HCT116 (cell line): Measurements from ENCODE around the gene PHF14. TPM values are rescaled to one million over a fixed set of nuclear protein-coding genes. Genes with fewer than 3 reads are reported as not detected.

Experiments
- ATAC-seq: fragments of 200-7000 bp; cut with Tn5 transposase; 2 replicates; pipeline ENCODE4 v1.9.1; 2020; ENCODE audit warnings: mild to moderate bottlenecking, moderate library complexity
- BruUV-seq: library from RNA; stranded (reverse); fragments of 400-500 nt; replicated peaks from 2 replicates; lab custom pipeline; 2021; lab: Mats Ljungman, UMichigan
- CTCF ChIA-PET: fragments of 300-600 bp; sonication (Branson Sonifier 250); formaldehyde crosslinking; loops from one replicate; lab custom pipeline; 2021; ENCODE audit warnings: antibody characterized with exemption; lab: Charles Lee
- POLR2A ChIA-PET: fragments of 300-600, 350-600 bp; sonication (Branson Sonifier 250); formaldehyde crosslinking; loops from one replicate; lab custom pipeline; 2021; ENCODE audit warnings: antibody characterized with exemption; lab: Charles Lee
- RAD21 ChIA-PET, 2 experiments: fragments of 300-600 bp; sonication (Branson Sonifier 250); formaldehyde crosslinking; loops; one replicate each; lab custom pipeline; 2023; ENCODE audit warnings: low total read pairs in 2 of 2; ENCODE audit not compliant: uncharacterized antibody in 2 of 2, unreplicated experiment in 2 of 2, low non-redundant PET in 1 of 2; lab: Charles Lee
- DNase-seq: peaks from one replicate; pipeline ENCODE4 v3.0.0-alpha.2; 2010; ENCODE audit warnings: low read depth, low spot score
- H2AFZ ChIP-seq: fragments of 200-600 bp; shearing (Covaris generic), sonication (generic); 2 replicates; pipeline ENCODE4 v1.6.1; 2017; ENCODE audit warnings: low read depth, mixed run types, mixed read lengths, antibody characterized with exemption, low read length; ENCODE audit not compliant: poor library complexity, severe bottlenecking
- H3K27ac ChIP-seq: 2 replicates; pipeline ENCODE4 v1.5.1; 2012; ENCODE audit warnings: low read depth, low read length
- H3K27me3 ChIP-seq: fragments of 200-600 bp; sonication (generic); 2 replicates; pipeline ENCODE4 v1.6.1; 2016; ENCODE audit warnings: mixed run types, low read length, mixed read lengths; ENCODE audit not compliant: insufficient read depth
- H3K36me3 ChIP-seq, 2 experiments: fragments of 200-500 bp in 1 of 2; fragments of 200-600 bp in 1 of 2; sonication (Bioruptor generic) in 1 of 2; sonication (generic) in 1 of 2; 2 replicates each; pipeline versions ENCODE4 v1.5.1 to v1.6.1; 2014 to 2016; ENCODE audit warnings: low read length in 2 of 2, inconsistent platforms in 1 of 2, mixed read lengths in 1 of 2, mixed run types in 1 of 2; ENCODE audit not compliant: insufficient read depth in 2 of 2, control insufficient read depth in 1 of 2
- H3K4me1 ChIP-seq, 2 experiments: fragments of 200-600 bp in 1 of 2; sonication (generic) in 1 of 2; 2 replicates each; pipeline versions ENCODE4 v1.5.1 to v1.6.1; 2012 to 2017; ENCODE audit warnings: low read length in 2 of 2, inconsistent platforms in 1 of 2, mild to moderate bottlenecking in 1 of 2, mixed read lengths in 1 of 2, mixed run types in 1 of 2, moderate library complexity in 1 of 2; ENCODE audit not compliant: insufficient read depth in 2 of 2, control insufficient read depth in 1 of 2
- H3K4me2 ChIP-seq: fragments of 200-600 bp; sonication (generic); 2 replicates; pipeline ENCODE4 v1.6.1; 2017; ENCODE audit warnings: mixed run types, low read length, mixed read lengths
- H3K4me3 ChIP-seq, 2 experiments: fragments of 200-600 bp in 1 of 2; sonication (generic) in 1 of 2; replicated peaks in 1 of 2; 2 replicates each; pipeline ENCODE4 v1.5.1; 2011 to 2016; ENCODE audit warnings: low read length in 2 of 2, control low read depth in 1 of 2, low read depth in 1 of 2, mild to moderate bottlenecking in 1 of 2, mixed read lengths in 1 of 2, mixed run types in 1 of 2
- H3K79me2 ChIP-seq: fragments of 200-600 bp; sonication (generic); 2 replicates; pipeline ENCODE4 v1.6.1; 2017; ENCODE audit warnings: mild to moderate bottlenecking, mixed run types, low read length, moderate library complexity, mixed read lengths; ENCODE audit not compliant: insufficient read depth
- H3K9ac ChIP-seq: fragments of 200-600 bp; sonication (generic); 2 replicates; pipeline ENCODE4 v1.6.1; 2016; ENCODE audit warnings: low read length, mixed read lengths
- H3K9me2 ChIP-seq: fragments of 200-600 bp; sonication (generic), shearing (Covaris generic); 2 replicates; pipeline ENCODE4 v1.6.1; 2017; ENCODE audit warnings: mixed run types, mild to moderate bottlenecking, moderate library complexity; ENCODE audit not compliant: insufficient read depth
- H3K9me3 ChIP-seq, 2 experiments: fragments of 200-500 bp in 1 of 2; fragments of 200-600 bp in 1 of 2; sonication (Bioruptor generic) in 1 of 2; sonication (generic) in 1 of 2; 2 replicates each; pipeline ENCODE4 v1.6.1; 2014 to 2017; ENCODE audit warnings: low read length in 2 of 2, mixed read lengths in 2 of 2, inconsistent platforms in 1 of 2, low read depth in 1 of 2, mild to moderate bottlenecking in 1 of 2, mixed run types in 1 of 2, moderate library complexity in 1 of 2; ENCODE audit not compliant: control insufficient read depth in 1 of 2, insufficient read depth in 1 of 2
- H4K20me1 ChIP-seq: fragments of 200-600 bp; sonication (generic), shearing (Covaris generic); 2 replicates; pipeline ENCODE4 v1.6.1; 2017; ENCODE audit warnings: mixed run types, mild to moderate bottlenecking, moderate library complexity; ENCODE audit not compliant: insufficient read depth
- CBX3 ChIP-seq: IDR thresholded peaks from 2 replicates; pipeline ENCODE4 v1.6.1; 2012; ENCODE audit warnings: low read depth
- EGR1 ChIP-seq: IDR thresholded peaks from 2 replicates; pipeline ENCODE4 v1.6.1; 2012; ENCODE audit warnings: low read depth
- ELF1 ChIP-seq: IDR thresholded peaks from 2 replicates; pipeline ENCODE4 v1.6.1; 2012; ENCODE audit warnings: low read depth, borderline replicate concordance
- EZH2phosphoT487 ChIP-seq: fragments of 200-600 bp; IDR thresholded peaks from 2 replicates; pipeline ENCODE4 v1.6.1; 2018; ENCODE audit warnings: antibody characterized with exemption, borderline replicate concordance
- POLR2A ChIP-seq: IDR thresholded peaks from 2 replicates; pipeline ENCODE4 v1.7.0; 2011; ENCODE audit warnings: borderline replicate concordance; ENCODE audit not compliant: insufficient read depth, insufficient read length; ENCODE audit errors: extremely low read depth
- SP1 ChIP-seq: IDR thresholded peaks from 2 replicates; pipeline ENCODE4 v1.6.1; 2012; ENCODE audit warnings: low read depth
- SRF ChIP-seq: IDR thresholded peaks from 2 replicates; pipeline ENCODE4 v1.6.1; 2012; ENCODE audit warnings: low read depth
- ZFX ChIP-seq: fragments of 450-650 bp; IDR thresholded peaks from 2 replicates; pipeline ENCODE4 v1.6.1; 2017
- intact Hi-C: fragments of 100-400 bp; cut with micrococcal nuclease; formaldehyde crosslinking; loops from 2 replicates; pipeline ENCODE4 v1.10.0; 2022
- total RNA-seq: library from RNA; stranded (reverse); gene quantifications from one replicate; pipeline ENCODE4 v1.2.1, GENCODE V29; 2021; ENCODE audit not compliant: unreplicated experiment
- TF ChIP-seq, protein P1 (sequence below), 3 experiments: fragments of 200-600 bp in 1 of 3; sonication (generic) in 1 of 3; IDR thresholded peaks in 2 of 3; conservative IDR thresholded peaks in 1 of 3; 2 replicates each; pipeline ENCODE4 v1.5.1; 2012 to 2017; ENCODE audit warnings: low read depth in 2 of 3, low read length in 2 of 3, antibody characterized with exemption in 1 of 3, borderline replicate concordance in 1 of 3, control low read depth in 1 of 3, mild to moderate bottlenecking in 1 of 3, mixed read lengths in 1 of 3, mixed run types in 1 of 3, moderate library complexity in 1 of 3; ENCODE audit not compliant: insufficient read depth in 1 of 3
- TF ChIP-seq, protein P2 (sequence below): IDR thresholded peaks from 2 replicates; pipeline ENCODE4 v1.6.1; 2012
- TF ChIP-seq, protein P3 (sequence below): IDR thresholded peaks from 2 replicates; pipeline ENCODE4 v1.6.1; 2011; ENCODE audit warnings: mild to moderate bottlenecking, low read length, moderate library complexity; ENCODE audit not compliant: insufficient replicate concordance; ENCODE audit errors: extremely low read depth
- TF ChIP-seq, protein P4 (sequence below): IDR thresholded peaks from 2 replicates; pipeline ENCODE4 v1.6.1; 2012; ENCODE audit warnings: low read depth

The PHF14 gene
- total RNA-seq, 1 experiment from 2014 or later = 13.8 TPM

DNA sequence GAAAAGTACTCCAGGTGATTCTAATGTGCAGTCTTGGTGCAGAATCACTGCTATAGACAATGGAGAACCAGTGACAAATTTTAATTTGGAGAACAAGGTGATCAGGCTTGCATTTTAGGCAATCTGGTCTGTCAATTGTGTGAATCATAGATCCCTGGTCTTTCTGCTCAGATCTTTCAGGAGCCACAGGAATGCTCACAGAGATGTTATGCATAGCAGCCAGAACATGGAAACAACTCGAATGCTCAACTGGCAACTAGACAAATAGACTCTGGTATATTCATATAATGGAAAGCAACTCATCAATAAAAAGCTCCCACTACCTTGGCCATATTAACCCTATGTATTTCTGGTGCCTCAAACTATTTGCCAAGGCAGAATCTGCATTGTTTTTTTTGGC is 209.1 kb downstream of the PHF14 start:
- Histone ChIP-seq H3K27me3 (no peaks in the 10 kb centered on the region), H4K20me1 (no peaks in the 10 kb centered on the region), H3K79me2 (no peaks in the 10 kb centered on the region), H3K9me2 (no peaks in the 10 kb centered on the region), H3K4me1 (no peaks in the 10 kb centered on the region), H3K9me3 (no peaks in the 10 kb centered on the region), H3K4me3 (no peak overlapping the region), H3K9ac (no peak overlapping the region), H3K27ac (no peak overlapping the region), H2AFZ (no peak overlapping the region), H3K36me3 (no peaks in the 10 kb centered on the region), H3K4me2 (no peak overlapping the region)
- intact Hi-C loops = no loop called here
- ATAC-seq (no peak), DNase-seq (no peak)
- no TSS peak for BruUV-seq
- CTCF ChIA-PET = no interaction called here
- TF ChIP-seq, protein P1, sequence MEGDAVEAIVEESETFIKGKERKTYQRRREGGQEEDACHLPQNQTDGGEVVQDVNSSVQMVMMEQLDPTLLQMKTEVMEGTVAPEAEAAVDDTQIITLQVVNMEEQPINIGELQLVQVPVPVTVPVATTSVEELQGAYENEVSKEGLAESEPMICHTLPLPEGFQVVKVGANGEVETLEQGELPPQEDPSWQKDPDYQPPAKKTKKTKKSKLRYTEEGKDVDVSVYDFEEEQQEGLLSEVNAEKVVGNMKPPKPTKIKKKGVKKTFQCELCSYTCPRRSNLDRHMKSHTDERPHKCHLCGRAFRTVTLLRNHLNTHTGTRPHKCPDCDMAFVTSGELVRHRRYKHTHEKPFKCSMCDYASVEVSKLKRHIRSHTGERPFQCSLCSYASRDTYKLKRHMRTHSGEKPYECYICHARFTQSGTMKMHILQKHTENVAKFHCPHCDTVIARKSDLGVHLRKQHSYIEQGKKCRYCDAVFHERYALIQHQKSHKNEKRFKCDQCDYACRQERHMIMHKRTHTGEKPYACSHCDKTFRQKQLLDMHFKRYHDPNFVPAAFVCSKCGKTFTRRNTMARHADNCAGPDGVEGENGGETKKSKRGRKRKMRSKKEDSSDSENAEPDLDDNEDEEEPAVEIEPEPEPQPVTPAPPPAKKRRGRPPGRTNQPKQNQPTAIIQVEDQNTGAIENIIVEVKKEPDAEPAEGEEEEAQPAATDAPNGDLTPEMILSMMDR (IDR thresholded peaks at IDR 0.05 in 2 of 3, conservative IDR thresholded peaks at IDR 0.05 in 1 of 3; ENCODE audit: borderline replicate concordance in 1 of 3, insufficient read depth in 1 of 3, low read depth in 2 of 3, low read length in 2 of 3) = no peak
- TF ChIP-seq ELF1 = no peak
- RAD21 ChIA-PET = no interaction called here
- POLR2A ChIA-PET = no interaction called here

DNA sequence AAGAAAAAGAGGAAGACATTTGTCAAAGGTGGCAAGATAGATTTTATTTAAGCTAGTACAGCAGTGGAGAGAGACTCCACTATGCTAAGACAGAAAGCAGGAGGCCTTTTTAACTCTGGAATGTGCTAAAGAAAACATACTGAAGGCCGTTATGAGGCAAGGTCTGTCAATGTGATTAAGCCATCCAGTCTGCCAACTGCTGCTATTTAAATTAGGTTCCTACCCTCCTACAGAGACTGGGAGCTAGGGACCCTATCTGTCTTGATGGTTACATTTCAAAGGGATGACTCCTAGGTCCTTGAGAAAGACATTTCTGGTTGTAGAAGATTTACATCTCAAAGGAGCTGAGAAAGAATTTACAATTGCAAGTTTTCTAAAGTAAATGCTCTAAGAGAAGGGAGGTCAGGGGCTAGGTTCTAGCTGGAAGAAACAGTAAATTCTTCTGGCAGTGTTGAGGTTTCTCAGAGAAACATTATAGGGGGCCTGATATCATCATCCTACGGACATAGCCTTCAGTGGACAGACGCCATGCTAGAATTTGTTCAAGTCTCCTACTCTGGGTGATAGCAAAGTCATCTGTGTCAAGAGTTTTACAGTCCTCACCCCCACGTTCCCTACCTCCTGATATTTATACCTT is 211.6 kb downstream of the PHF14 start:
- Histone ChIP-seq H3K9ac (no peak overlapping the region), H3K36me3 (no peaks in the 10 kb centered on the region), H3K4me3 (no peak overlapping the region), H4K20me1 (no peaks in the 10 kb centered on the region), H2AFZ (no peak overlapping the region), H3K4me2 (no peak overlapping the region), H3K27me3 (no peaks in the 10 kb centered on the region), H3K9me3 (no peaks in the 10 kb centered on the region), H3K27ac (no peak overlapping the region), H3K79me2 (no peaks in the 10 kb centered on the region), H3K4me1 (no peaks in the 10 kb centered on the region), H3K9me2 (no peaks in the 10 kb centered on the region)
- ATAC-seq (no peak), DNase-seq (no peak)
- ChIA-PET RAD21 (no interaction called here), CTCF (no interaction called here), POLR2A (no interaction called here)
- no TSS peak for BruUV-seq
- intact Hi-C loops = no loop called here
- TF ChIP-seq SP1 (no peak), POLR2A (no peak), SRF (no peak), EZH2phosphoT487 (no peak), CBX3 (no peak), EGR1 (no peak), ZFX (no peak), ELF1 (no peak)
- TF ChIP-seq, protein P2, sequence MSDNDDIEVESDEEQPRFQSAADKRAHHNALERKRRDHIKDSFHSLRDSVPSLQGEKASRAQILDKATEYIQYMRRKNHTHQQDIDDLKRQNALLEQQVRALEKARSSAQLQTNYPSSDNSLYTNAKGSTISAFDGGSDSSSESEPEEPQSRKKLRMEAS = no peak
- TF ChIP-seq, protein P3, sequence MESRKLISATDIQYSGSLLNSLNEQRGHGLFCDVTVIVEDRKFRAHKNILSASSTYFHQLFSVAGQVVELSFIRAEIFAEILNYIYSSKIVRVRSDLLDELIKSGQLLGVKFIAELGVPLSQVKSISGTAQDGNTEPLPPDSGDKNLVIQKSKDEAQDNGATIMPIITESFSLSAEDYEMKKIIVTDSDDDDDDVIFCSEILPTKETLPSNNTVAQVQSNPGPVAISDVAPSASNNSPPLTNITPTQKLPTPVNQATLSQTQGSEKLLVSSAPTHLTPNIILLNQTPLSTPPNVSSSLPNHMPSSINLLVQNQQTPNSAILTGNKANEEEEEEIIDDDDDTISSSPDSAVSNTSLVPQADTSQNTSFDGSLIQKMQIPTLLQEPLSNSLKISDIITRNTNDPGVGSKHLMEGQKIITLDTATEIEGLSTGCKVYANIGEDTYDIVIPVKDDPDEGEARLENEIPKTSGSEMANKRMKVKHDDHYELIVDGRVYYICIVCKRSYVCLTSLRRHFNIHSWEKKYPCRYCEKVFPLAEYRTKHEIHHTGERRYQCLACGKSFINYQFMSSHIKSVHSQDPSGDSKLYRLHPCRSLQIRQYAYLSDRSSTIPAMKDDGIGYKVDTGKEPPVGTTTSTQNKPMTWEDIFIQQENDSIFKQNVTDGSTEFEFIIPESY = no peak
- TF ChIP-seq, protein P4, sequence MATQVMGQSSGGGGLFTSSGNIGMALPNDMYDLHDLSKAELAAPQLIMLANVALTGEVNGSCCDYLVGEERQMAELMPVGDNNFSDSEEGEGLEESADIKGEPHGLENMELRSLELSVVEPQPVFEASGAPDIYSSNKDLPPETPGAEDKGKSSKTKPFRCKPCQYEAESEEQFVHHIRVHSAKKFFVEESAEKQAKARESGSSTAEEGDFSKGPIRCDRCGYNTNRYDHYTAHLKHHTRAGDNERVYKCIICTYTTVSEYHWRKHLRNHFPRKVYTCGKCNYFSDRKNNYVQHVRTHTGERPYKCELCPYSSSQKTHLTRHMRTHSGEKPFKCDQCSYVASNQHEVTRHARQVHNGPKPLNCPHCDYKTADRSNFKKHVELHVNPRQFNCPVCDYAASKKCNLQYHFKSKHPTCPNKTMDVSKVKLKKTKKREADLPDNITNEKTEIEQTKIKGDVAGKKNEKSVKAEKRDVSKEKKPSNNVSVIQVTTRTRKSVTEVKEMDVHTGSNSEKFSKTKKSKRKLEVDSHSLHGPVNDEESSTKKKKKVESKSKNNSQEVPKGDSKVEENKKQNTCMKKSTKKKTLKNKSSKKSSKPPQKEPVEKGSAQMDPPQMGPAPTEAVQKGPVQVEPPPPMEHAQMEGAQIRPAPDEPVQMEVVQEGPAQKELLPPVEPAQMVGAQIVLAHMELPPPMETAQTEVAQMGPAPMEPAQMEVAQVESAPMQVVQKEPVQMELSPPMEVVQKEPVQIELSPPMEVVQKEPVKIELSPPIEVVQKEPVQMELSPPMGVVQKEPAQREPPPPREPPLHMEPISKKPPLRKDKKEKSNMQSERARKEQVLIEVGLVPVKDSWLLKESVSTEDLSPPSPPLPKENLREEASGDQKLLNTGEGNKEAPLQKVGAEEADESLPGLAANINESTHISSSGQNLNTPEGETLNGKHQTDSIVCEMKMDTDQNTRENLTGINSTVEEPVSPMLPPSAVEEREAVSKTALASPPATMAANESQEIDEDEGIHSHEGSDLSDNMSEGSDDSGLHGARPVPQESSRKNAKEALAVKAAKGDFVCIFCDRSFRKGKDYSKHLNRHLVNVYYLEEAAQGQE = no peak
